Measurements from ENCODE around the gene PRSS38. TPM values are rescaled to one million over a fixed set of nuclear protein-coding genes. Genes with fewer than 3 reads are reported as not detected.

The PRSS38 gene
- total and polyA plus RNA-seq, 2 donors (not counting 3 experiments of a cell fraction or from before 2014, with no cell fraction given), result not detected

GRCh38 chr1:227771771-227772170 is 43.7 kb upstream of the PRSS38 start:
- H3K4me3 ChIP-seq (replicated peaks in 1 of 3; ENCODE audit: insufficient read depth in 1 of 3, low read depth in 1 of 3, low read length in 3 of 3), result no peak overlapping the region
- no peak overlapping the region for H3K9ac ChIP-seq (replicated peaks; ENCODE audit: extremely low read depth, insufficient read depth, low read length)
- TF ChIP-seq EZH2 (IDR thresholded peaks at IDR 0.05; ENCODE audit: borderline replicate concordance, low read depth, low read length, severe bottlenecking), result no peak
- no peak for TF ChIP-seq POLR2AphosphoS5 (IDR thresholded peaks at IDR 0.05; ENCODE audit: insufficient read depth, low read depth, low read length)
- no peak for TF ChIP-seq MYC (IDR thresholded peaks at IDR 0.05; ENCODE audit: low read depth, low read length)
- no peak for TF ChIP-seq GATA2 (IDR thresholded peaks at IDR 0.05; ENCODE audit: insufficient read depth, insufficient read length, low read depth, low read length)
- no peak for TF ChIP-seq CTCF (IDR thresholded peaks at IDR 0.05; ENCODE audit: extremely low read depth in 1 of 2, insufficient read depth in 1 of 2, low read depth in 1 of 2, low read length in 2 of 2)
- TF ChIP-seq, protein P1, sequence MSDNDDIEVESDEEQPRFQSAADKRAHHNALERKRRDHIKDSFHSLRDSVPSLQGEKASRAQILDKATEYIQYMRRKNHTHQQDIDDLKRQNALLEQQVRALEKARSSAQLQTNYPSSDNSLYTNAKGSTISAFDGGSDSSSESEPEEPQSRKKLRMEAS (IDR thresholded peaks at IDR 0.05; ENCODE audit: insufficient read depth, insufficient read length), result no peak
- no peak for TF ChIP-seq JUN (IDR thresholded peaks at IDR 0.05; ENCODE audit: borderline replicate concordance, insufficient read depth, insufficient read length, low read depth)
- TF ChIP-seq POLR2A (IDR thresholded peaks at IDR 0.05; ENCODE audit: low read depth, low read length), result no peak
- TF ChIP-seq FOS (IDR thresholded peaks at IDR 0.05; ENCODE audit: borderline replicate concordance, insufficient read depth, low read length), result no peak
- no TSS peak for BruUV-seq (replicated peaks)
- intact Hi-C loops (cut with micrococcal nuclease) (no loop called here), dilution Hi-C loops (cut with MboI; ENCODE audit: extremely low pct_ligation_motif_present, low sequenced_read_pairs) (no loop called here)
- CTCF ChIA-PET, result no interaction called here
- H3K27ac ChIP-seq (ENCODE audit: insufficient read depth, low read depth, low read length), result no peak overlapping the region
- peaks cover 10% of the 10 kb centered on the region for H3K4me1 ChIP-seq (ENCODE audit: control insufficient read depth, extremely low read depth, insufficient read depth, low read length)
- no peak for DNase-seq (ENCODE audit: low read depth, low spot score)
- FAIRE-seq, result no peak
- POLR2A ChIA-PET, result no interaction called here
- no peaks in the 10 kb centered on the region for H3K9me3 ChIP-seq (replicated peaks; ENCODE audit: control insufficient read depth, insufficient read depth, low read length)
- no peaks in the 10 kb centered on the region for H3K27me3 ChIP-seq (ENCODE audit: control insufficient read depth in 2 of 2, insufficient read depth in 2 of 2, low read length in 2 of 2)
- no peak overlapping the region for H3K4me2 ChIP-seq (ENCODE audit: insufficient read depth, low read length)
- H2AFZ ChIP-seq (ENCODE audit: low read depth, low read length), result no peak overlapping the region
- H3K9me1 ChIP-seq (replicated peaks; ENCODE audit: control insufficient read depth, extremely low read depth, insufficient read depth, low read length), result no peaks in the 10 kb centered on the region
- no peaks in the 10 kb centered on the region for H3K79me2 ChIP-seq (ENCODE audit: control insufficient read depth, insufficient read depth, low read length)
- no peaks in the 10 kb centered on the region for H4K20me1 ChIP-seq (replicated peaks; ENCODE audit: control insufficient read depth, extremely low read depth, insufficient read depth, low read length)
- peaks cover 0 to 25% of the 10 kb centered on the region in 2 experiments for H3K36me3 ChIP-seq (ENCODE audit: control insufficient read depth in 2 of 2, extremely low read depth in 1 of 2, insufficient read depth in 2 of 2, low read length in 2 of 2)
